Activated naive CD4-positive, alpha-beta T cell treated with anti-CD3 and anti-CD28 coated beads, Interleukin-2, amount 50 U/mL, for 72 hours (primary cell): ENCODE results near the gene CSAD. TPM values are rescaled to one million over a fixed set of nuclear protein-coding genes. Genes with fewer than 3 reads are reported as not detected.

ENCODE experiments used
- ATAC-seq, 2 donors: fragments of 150-1000 bp; cut with Tn5 transposase; 2 replicates each; pipeline ENCODE4 v1.10.0; 2021; ENCODE audit warnings: mild to moderate bottlenecking in 2 of 2, moderate library complexity in 2 of 2
- DNase-seq, 2 donors: peaks; one replicate each; pipeline ENCODE4 v3.0.0; 2021 to 2022; ENCODE audit warnings: low spot score in 2 of 2
- H3K27ac Mint-ChIP-seq, 2 donors: one replicate each; pipeline ENCODE4 v1.8.0; 2022; ENCODE audit warnings: mild to moderate bottlenecking in 2 of 2, mixed read lengths in 2 of 2
- H3K36me3 Mint-ChIP-seq, 2 donors: one replicate each; pipeline ENCODE4 v1.8.0; 2022; ENCODE audit warnings: mixed read lengths in 2 of 2
- H3K9me3 Mint-ChIP-seq, 2 donors: one replicate each; pipeline ENCODE4 v1.8.0; 2022; ENCODE audit warnings: mixed read lengths in 2 of 2
- total RNA-seq, 2 donors: library from RNA; stranded (reverse); gene quantifications; one replicate each; pipeline ENCODE4 v1.2.3, GENCODE V29; 2022

Gene CSAD
- total RNA-seq, 2 donors from 2014 or later: 24.4 to 55.8 TPM

- ATAC-seq (no peak), DNase-seq (no peak)
- Mint-ChIP-seq H3K27ac (no peak overlapping the region), H3K36me3 (no peaks in the 10 kb centered on the region), H3K9me3 (no peaks in the 10 kb centered on the region)
These were observed 29.7 kb downstream of the CSAD start for GRCh38 chr12:53151039-53151438.

GRCh38 chr12:53147653-53148052 is 33.1 kb downstream of the CSAD start:
- H3K36me3 Mint-ChIP-seq: no peaks in the 10 kb centered on the region
- H3K9me3 Mint-ChIP-seq: no peaks in the 10 kb centered on the region
- no peak overlapping the region for H3K27ac Mint-ChIP-seq
- DNase-seq: no peak
- no peak for ATAC-seq

- ATAC-seq: no peak
- H3K27ac Mint-ChIP-seq: no peak overlapping the region
- DNase-seq: no peak
- H3K9me3 Mint-ChIP-seq: no peaks in the 10 kb centered on the region
- H3K36me3 Mint-ChIP-seq: no peaks in the 10 kb centered on the region
These were observed 33.5 kb downstream of the CSAD start for GRCh38 chr12:53147181-53147580.

- H3K27ac Mint-ChIP-seq: no peak overlapping the region
- H3K36me3 Mint-ChIP-seq: no peaks in the 10 kb centered on the region
- ATAC-seq (no peak), DNase-seq (no peak)
- H3K9me3 Mint-ChIP-seq: no peaks in the 10 kb centered on the region
These were observed 35.1 kb downstream of the CSAD start for GRCh38 chr12:53145383-53146260.

GRCh38 chr12:53143355-53143754 is 37.4 kb downstream of the CSAD start:
- ATAC-seq: no peak
- Mint-ChIP-seq H3K36me3 (no peaks in the 10 kb centered on the region), H3K9me3 (peaks cover 0 to 5% of the 10 kb centered on the region in 2 donors), H3K27ac (no peak overlapping the region)
- no peak for DNase-seq

GRCh38 chr12:53133722-53134121 is 47.0 kb downstream of the CSAD start:
- no peak overlapping the region for H3K27ac Mint-ChIP-seq
- ATAC-seq (no peak), DNase-seq (no peak)
- H3K9me3 Mint-ChIP-seq: peaks cover 4 to 9% of the 10 kb centered on the region in 2 donors
- H3K36me3 Mint-ChIP-seq: peaks cover 6 to 8% of the 10 kb centered on the region in 2 donors

- H3K36me3 Mint-ChIP-seq: no peaks in the 10 kb centered on the region
- H3K27ac Mint-ChIP-seq: no peak overlapping the region
- H3K9me3 Mint-ChIP-seq: no peaks in the 10 kb centered on the region
- DNase-seq: no peak
- no peak for ATAC-seq
These were observed 48.9 kb downstream of the CSAD start for GRCh38 chr12:53131844-53132243.

- Mint-ChIP-seq H3K36me3 (no peaks in the 10 kb centered on the region), H3K9me3 (no peaks in the 10 kb centered on the region), H3K27ac (no peak overlapping the region)
- no peak for ATAC-seq
- DNase-seq: no peak
These were observed 51.8 kb downstream of the CSAD start for GRCh38 chr12:53128780-53129569.

- H3K27ac Mint-ChIP-seq: no peak overlapping the region
- H3K36me3 Mint-ChIP-seq: no peaks in the 10 kb centered on the region
- ATAC-seq (no peak), DNase-seq (no peak)
- no peaks in the 10 kb centered on the region for H3K9me3 Mint-ChIP-seq
These were observed 53.6 kb downstream of the CSAD start for GRCh38 chr12:53127169-53127568.

GRCh38 chr12:53124352-53124723 is 56.4 kb downstream of the CSAD start:
- no peaks in the 10 kb centered on the region for H3K36me3 Mint-ChIP-seq
- ATAC-seq (no peak), DNase-seq (no peak)
- no peak overlapping the region for H3K27ac Mint-ChIP-seq
- no peaks in the 10 kb centered on the region for H3K9me3 Mint-ChIP-seq

- no peak for ATAC-seq
These were observed 57.0 kb downstream of the CSAD start for GRCh38 chr12:53123578-53124351.

GRCh38 chr12:53122961-53123468 is 57.7 kb downstream of the CSAD start:
- DNase-seq: no peak
- ATAC-seq: no peak
- Mint-ChIP-seq H3K36me3 (no peaks in the 10 kb centered on the region), H3K27ac (no peak overlapping the region), H3K9me3 (no peaks in the 10 kb centered on the region)

More at GRCh38 chr12:53123578-53124351, 57.0 kb downstream of the CSAD start:
- no peak for DNase-seq
- Mint-ChIP-seq H3K9me3 (no peaks in the 10 kb centered on the region), H3K27ac (no peak overlapping the region), H3K36me3 (no peaks in the 10 kb centered on the region)

GRCh38 chr12:53120685-53121525 is 59.8 kb downstream of the CSAD start:
- no peak overlapping the region for H3K27ac Mint-ChIP-seq
- ATAC-seq (no peak), DNase-seq (no peak)
- no peaks in the 10 kb centered on the region for H3K9me3 Mint-ChIP-seq
- H3K36me3 Mint-ChIP-seq: no peaks in the 10 kb centered on the region

- no peak for ATAC-seq
These were observed 61.9 kb downstream of the CSAD start for GRCh38 chr12:53118751-53119300.

GRCh38 chr12:53115891-53116648 is 64.7 kb downstream of the CSAD start:
- H3K36me3 Mint-ChIP-seq: no peaks in the 10 kb centered on the region
- ATAC-seq (no peak), DNase-seq (no peak)
- H3K27ac Mint-ChIP-seq: no peak overlapping the region
- no peaks in the 10 kb centered on the region for H3K9me3 Mint-ChIP-seq

More at GRCh38 chr12:53118751-53119300, 61.9 kb downstream of the CSAD start:
- Mint-ChIP-seq H3K27ac (peak overlapping the region in 1 of 2 donors; percentile 27), H3K36me3 (no peaks in the 10 kb centered on the region), H3K9me3 (no peaks in the 10 kb centered on the region)
- DNase-seq: no peak
